HepG2 (cell line): Measurements from ENCODE around the gene FOSB. TPM values are rescaled to one million over a fixed set of nuclear protein-coding genes. Genes with fewer than 3 reads are reported as not detected.
A peak's percentile ranks its signal among the peaks of the same experiment; 100 is the strongest.

Experiments used
- CREM ChIP-seq, 2 experiments: sonication (generic) in 1 of 2; formaldehyde crosslinking in 1 of 2; IDR thresholded peaks; 2 replicates each; pipeline versions ENCODE4 v1.4.0 to v1.6.1; 2016 to 2020; ENCODE audit warnings: antibody characterized with exemption in 1 of 2, mild to moderate bottlenecking in 1 of 2, missing genetic modification reagents in 1 of 2
- GATAD2A ChIP-seq: IDR thresholded peaks from 2 replicates; pipeline ENCODE4 v1.6.1; 2016
- HES4 ChIP-seq: sonication (generic); formaldehyde crosslinking; IDR thresholded peaks from 2 replicates; pipeline ENCODE4 v1.9.0; 2021; ENCODE audit warnings: mild to moderate bottlenecking, missing genetic modification reagents, borderline replicate concordance
- HMG20A ChIP-seq: IDR thresholded peaks from 2 replicates; pipeline ENCODE4 v1.6.1; 2016; ENCODE audit warnings: borderline replicate concordance
- HNRNPUL1 ChIP-seq: fragments of 200-400 bp; formaldehyde crosslinking; IDR thresholded peaks from 2 replicates; pipeline ENCODE4 v1.6.1; 2017; ENCODE audit warnings: low read depth, mild to moderate bottlenecking, low read length, moderate library complexity
- KLF9 ChIP-seq: IDR thresholded peaks from 2 replicates; pipeline ENCODE4 v1.6.1; 2016; ENCODE audit warnings: low read depth
- MAFK ChIP-seq, 2 experiments: IDR thresholded peaks in 1 of 2; conservative IDR thresholded peaks in 1 of 2; 2 replicates each; pipeline ENCODE4 v1.6.1; 2011; ENCODE audit warnings: improper control_type of control experiment in 2 of 2, low read length in 2 of 2
- MATR3 ChIP-seq: sonication (generic); formaldehyde crosslinking; IDR thresholded peaks from 2 replicates; pipeline ENCODE4 v1.4.0; 2020; ENCODE audit warnings: missing genetic modification reagents
- MYC ChIP-seq: sonication (generic); formaldehyde crosslinking; IDR thresholded peaks from 2 replicates; pipeline ENCODE4 v1.9.0; 2021; ENCODE audit warnings: missing genetic modification reagents, borderline replicate concordance
- NFIC ChIP-seq: IDR thresholded peaks from 2 replicates; pipeline ENCODE4 v1.6.1; 2012; ENCODE audit warnings: mild to moderate bottlenecking, low read length, inconsistent platforms
- PHF8 ChIP-seq: sonication (generic); formaldehyde crosslinking; IDR thresholded peaks from 2 replicates; pipeline ENCODE4 v1.5.0; 2020; ENCODE audit warnings: missing genetic modification reagents
- RFX5 ChIP-seq: IDR thresholded peaks from 2 replicates; pipeline ENCODE4 v1.6.1; 2011; ENCODE audit warnings: low read depth, low read length, improper control_type of control experiment
- SALL1 ChIP-seq: sonication (generic); formaldehyde crosslinking; IDR thresholded peaks from 2 replicates; pipeline ENCODE4 v1.8.0; 2022; ENCODE audit warnings: mild to moderate bottlenecking, missing genetic modification reagents
- SOX5 ChIP-seq: IDR thresholded peaks from 2 replicates; pipeline ENCODE4 v1.6.1; 2016; ENCODE audit warnings: borderline replicate concordance
- SP5 ChIP-seq: IDR thresholded peaks from 2 replicates; pipeline ENCODE4 v1.6.1; 2016; ENCODE audit warnings: low read depth, borderline replicate concordance
- SRSF4 ChIP-seq: fragments of 200-400 bp; formaldehyde crosslinking; IDR thresholded peaks from one replicate; pipeline ENCODE4 v1.6.1; 2018; ENCODE audit warnings: mild to moderate bottlenecking, low read depth, low read length, moderate library complexity; ENCODE audit not compliant: poor library complexity, severe bottlenecking
- YY1 ChIP-seq: IDR thresholded peaks from 2 replicates; pipeline ENCODE4 v1.6.1; 2011; ENCODE audit warnings: low read length, low read depth, moderate library complexity, mild to moderate bottlenecking; ENCODE audit not compliant: insufficient read depth, insufficient replicate concordance
- ZBTB21 ChIP-seq: sonication (generic); formaldehyde crosslinking; IDR thresholded peaks from 2 replicates; pipeline ENCODE4 v1.4.0; 2020; ENCODE audit warnings: missing genetic modification reagents
- ZBTB7B ChIP-seq: sonication (generic); formaldehyde crosslinking; IDR thresholded peaks from 2 replicates; pipeline ENCODE4 v1.4.0; 2020; ENCODE audit warnings: missing genetic modification reagents
- ZMYM2 ChIP-seq: sonication (generic); formaldehyde crosslinking; IDR thresholded peaks from 2 replicates; pipeline ENCODE4 v1.8.0; 2022; ENCODE audit warnings: mild to moderate bottlenecking, missing genetic modification reagents
- ZNF264 ChIP-seq: sonication (generic); formaldehyde crosslinking; IDR thresholded peaks from 2 replicates; pipeline ENCODE4 v1.4.0; 2020; ENCODE audit warnings: missing genetic modification reagents
- ZNF296 ChIP-seq: sonication (generic); formaldehyde crosslinking; conservative IDR thresholded peaks from 2 replicates; pipeline ENCODE4 v1.5.0; 2020; ENCODE audit warnings: mild to moderate bottlenecking, missing genetic modification reagents
- ZNF672 ChIP-seq: sonication (generic); formaldehyde crosslinking; IDR thresholded peaks from 2 replicates; pipeline ENCODE4 v1.8.1; 2022; ENCODE audit warnings: missing genetic modification reagents
- ZNF737 ChIP-seq: sonication (generic); formaldehyde crosslinking; IDR thresholded peaks from 2 replicates; pipeline ENCODE4 v1.5.0; 2020; ENCODE audit warnings: missing genetic modification reagents, mild to moderate bottlenecking, borderline replicate concordance
- ZSCAN30 ChIP-seq: sonication (generic); formaldehyde crosslinking; IDR thresholded peaks from 2 replicates; pipeline ENCODE4 v1.5.0; 2020; ENCODE audit warnings: mild to moderate bottlenecking, missing genetic modification reagents
- polyA plus RNA-seq, 8 experiments: library from polyadenylated mRNA; depleted of rRNA in 3 of 8; stranded (reverse) in 7 of 8; unstranded in 1 of 8; fragments of >200 nt; fragmentation: Illumina TruSeq in 4 of 8; extraction: Trizol in 4 of 8; gene quantifications; 2 replicates each; pipeline versions ENCODE4 v1.2.1 to v1.2.3, GENCODE V29; 2011 to 2016; ENCODE audit warnings: low read depth in 4 of 8, missing spikeins in 1 of 8, mixed read lengths in 1 of 8; ENCODE audit not compliant: insufficient read depth in 1 of 8
- total RNA-seq, 5 experiments: library from RNA; depleted of rRNA; stranded (reverse); fragments of >200 nt; fragmentation: Illumina TruSeq; extraction: Trizol; gene quantifications; 2 replicates each; pipeline ENCODE4 v1.2.3, GENCODE V29; 2016; ENCODE audit warnings: low read depth in 1 of 5
- TF ChIP-seq, protein P1 (sequence below): sonication (generic); formaldehyde crosslinking; IDR thresholded peaks from 2 replicates; pipeline ENCODE4 v1.9.0; 2021; ENCODE audit warnings: missing genetic modification reagents, mild to moderate bottlenecking, borderline replicate concordance
- TF ChIP-seq, protein P2 (sequence below): sonication (generic); formaldehyde crosslinking; IDR thresholded peaks from 2 replicates; pipeline ENCODE4 v1.4.0; 2020; ENCODE audit warnings: mild to moderate bottlenecking, missing genetic modification reagents
- TF ChIP-seq, protein P3 (sequence below): sonication (generic); formaldehyde crosslinking; IDR thresholded peaks from 2 replicates; pipeline ENCODE4 v1.8.0; 2022; ENCODE audit warnings: mild to moderate bottlenecking, missing genetic modification reagents

Gene FOSB
- total and polyA plus RNA-seq, 2 of the 13 experiments (the other 11 are each of a cell fraction or from before 2014, with no cell fraction given), result 2.8 to 6.0 TPM

- TF ChIP-seq, protein P1, sequence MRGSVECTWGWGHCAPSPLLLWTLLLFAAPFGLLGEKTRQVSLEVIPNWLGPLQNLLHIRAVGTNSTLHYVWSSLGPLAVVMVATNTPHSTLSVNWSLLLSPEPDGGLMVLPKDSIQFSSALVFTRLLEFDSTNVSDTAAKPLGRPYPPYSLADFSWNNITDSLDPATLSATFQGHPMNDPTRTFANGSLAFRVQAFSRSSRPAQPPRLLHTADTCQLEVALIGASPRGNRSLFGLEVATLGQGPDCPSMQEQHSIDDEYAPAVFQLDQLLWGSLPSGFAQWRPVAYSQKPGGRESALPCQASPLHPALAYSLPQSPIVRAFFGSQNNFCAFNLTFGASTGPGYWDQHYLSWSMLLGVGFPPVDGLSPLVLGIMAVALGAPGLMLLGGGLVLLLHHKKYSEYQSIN (CRISPR knock-in tag), result no peak
- TF ChIP-seq ZNF264 (CRISPR knock-in tag), result 0 out of 2 replicates have a peak, but pooled peaks have one; percentile 31
- 0 out of 2 replicates have a peak, but pooled peaks have one; percentile 31 for TF ChIP-seq ZMYM2 (CRISPR knock-in tag)
- peak; percentile 90 for TF ChIP-seq SP5 (CRISPR knock-in tag)
- no peak for TF ChIP-seq MATR3
- peak; percentile 78 for TF ChIP-seq CREM (IDR thresholded peaks at IDR 0.05)
- TF ChIP-seq CREM (CRISPR knock-in tag; IDR thresholded peaks at IDR 0.05), result no peak
- no peak for TF ChIP-seq HNRNPUL1
- TF ChIP-seq MAFK (conservative IDR thresholded peaks at IDR 0.05 in 1 of 2, IDR thresholded peaks at IDR 0.05 in 1 of 2; ENCODE audit: low read length in 2 of 2), result no peak
- TF ChIP-seq RFX5, result peak; percentile 70
- TF ChIP-seq SOX5 (CRISPR knock-in tag), result peak; percentile 88; the same call in 1 of the 2 replicates
- peak; percentile 63 for TF ChIP-seq SALL1 (CRISPR knock-in tag)
- no peak for TF ChIP-seq ZNF672
- TF ChIP-seq ZNF737 (CRISPR knock-in tag), result no peak
- TF ChIP-seq ZBTB21 (CRISPR knock-in tag), result peak; percentile 83
- TF ChIP-seq ZNF296 (CRISPR knock-in tag), result no peak
- 0 out of 2 replicates have a peak, but pooled peaks have one; percentile 33 for TF ChIP-seq PHF8 (CRISPR knock-in tag)
- TF ChIP-seq, protein P2, sequence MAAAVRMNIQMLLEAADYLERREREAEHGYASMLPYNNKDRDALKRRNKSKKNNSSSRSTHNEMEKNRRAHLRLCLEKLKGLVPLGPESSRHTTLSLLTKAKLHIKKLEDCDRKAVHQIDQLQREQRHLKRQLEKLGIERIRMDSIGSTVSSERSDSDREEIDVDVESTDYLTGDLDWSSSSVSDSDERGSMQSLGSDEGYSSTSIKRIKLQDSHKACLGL (CRISPR knock-in tag), result 0 out of 2 replicates have a peak, but pooled peaks have one; percentile 56
- TF ChIP-seq NFIC, result no peak
- no peak for TF ChIP-seq YY1
- no peak for TF ChIP-seq HES4 (CRISPR knock-in tag)
- TF ChIP-seq MYC (CRISPR knock-in tag), result peak; percentile 61; the same call in 1 of the 2 replicates
- TF ChIP-seq, protein P3, sequence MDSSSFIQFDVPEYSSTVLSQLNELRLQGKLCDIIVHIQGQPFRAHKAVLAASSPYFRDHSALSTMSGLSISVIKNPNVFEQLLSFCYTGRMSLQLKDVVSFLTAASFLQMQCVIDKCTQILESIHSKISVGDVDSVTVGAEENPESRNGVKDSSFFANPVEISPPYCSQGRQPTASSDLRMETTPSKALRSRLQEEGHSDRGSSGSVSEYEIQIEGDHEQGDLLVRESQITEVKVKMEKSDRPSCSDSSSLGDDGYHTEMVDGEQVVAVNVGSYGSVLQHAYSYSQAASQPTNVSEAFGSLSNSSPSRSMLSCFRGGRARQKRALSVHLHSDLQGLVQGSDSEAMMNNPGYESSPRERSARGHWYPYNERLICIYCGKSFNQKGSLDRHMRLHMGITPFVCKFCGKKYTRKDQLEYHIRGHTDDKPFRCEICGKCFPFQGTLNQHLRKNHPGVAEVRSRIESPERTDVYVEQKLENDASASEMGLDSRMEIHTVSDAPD (CRISPR knock-in tag), result 0 out of 2 replicates have a peak, but pooled peaks have one; percentile 27
- 0 out of 2 replicates have a peak, but pooled peaks have one; percentile 61 for TF ChIP-seq KLF9
- peak; percentile 65 for TF ChIP-seq GATAD2A
- peak; percentile 86 for TF ChIP-seq ZBTB7B (CRISPR knock-in tag)
- TF ChIP-seq ZSCAN30 (CRISPR knock-in tag), result no peak
- peak; percentile 25; the same call in 1 of the 2 replicates for TF ChIP-seq HMG20A (CRISPR knock-in tag)
- no peak for TF ChIP-seq SRSF4
Observed at GRCh38 chr19:45443462-45444317, 24.1 kb upstream of the FOSB start (continued).
